ENCODE data around the gene SIDT2. TPM values are rescaled to one million over a fixed set of nuclear protein-coding genes. Genes with fewer than 3 reads are reported as not detected.

SIDT2 gene
- total and polyA plus RNA-seq, 2 of the 8 experiments (the other 6 are each of a cell fraction or from before 2014, with no cell fraction given): 18.5 to 21.1 TPM

DNA sequence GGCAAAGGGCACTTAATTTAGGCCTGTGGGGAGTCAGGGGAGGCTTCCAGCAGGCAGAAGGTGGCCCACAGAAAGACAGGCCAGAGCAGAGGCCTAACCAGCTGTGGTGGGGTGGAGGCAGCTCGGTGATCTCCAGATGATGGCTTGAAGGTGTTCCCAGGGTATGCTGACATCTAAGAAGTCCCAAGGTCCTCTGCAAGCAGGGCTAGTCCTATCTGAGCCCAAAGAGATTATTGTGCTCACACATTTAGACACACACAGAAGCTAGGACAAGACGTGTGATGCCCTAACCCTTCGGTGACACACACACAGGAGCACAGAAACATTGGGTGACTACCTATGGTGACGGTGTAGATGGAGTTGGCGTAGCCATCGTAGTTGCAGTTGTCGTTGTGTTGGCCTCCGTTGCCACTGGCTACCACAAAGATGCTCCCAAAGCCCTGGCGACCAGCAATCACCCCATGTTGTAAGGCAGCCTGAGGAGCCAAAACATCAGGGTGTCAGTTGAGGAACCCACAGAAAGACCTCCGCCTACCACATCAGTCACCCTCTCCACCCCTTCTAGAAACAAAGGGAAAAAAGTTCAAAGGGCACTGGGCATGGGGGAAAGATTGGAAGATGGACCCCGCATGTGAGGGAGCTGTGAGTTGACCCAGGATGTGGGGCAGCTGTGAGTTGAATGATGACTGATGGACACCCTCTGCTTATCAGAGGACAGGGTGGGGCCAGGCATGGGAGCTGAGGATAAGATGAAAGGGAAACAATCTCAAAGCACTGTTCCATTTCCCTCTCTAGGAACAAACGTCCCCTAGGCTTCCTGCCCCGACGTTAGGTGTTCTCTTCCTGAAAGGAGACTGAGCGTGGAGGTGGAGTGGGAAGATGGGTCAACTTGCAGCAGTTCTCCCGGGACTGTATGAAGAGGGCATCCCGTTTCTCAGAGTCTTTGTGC, 45.5 kb downstream of the SIDT2 start:
- POLR2A ChIA-PET (ENCODE audit: partially characterized antibody): interaction anchor here (0.8 to 2.3 kb wide), 5 partner anchors 10 to 44 kb away, joined by 3 to 6 read pairs (median 4); partner anchors contain the start of gene TAGLN
- Histone ChIP-seq H2BK5ac (ENCODE audit: low read depth, low read length) (no peak overlapping the region), H3K27me3 (replicated peaks in 1 of 4; ENCODE audit: control insufficient read depth in 3 of 4, extremely low read depth in 1 of 4, insufficient read depth in 3 of 4, low read length in 3 of 4) (no peaks in the 10 kb centered on the region), H2BK12ac (ENCODE audit: low read depth, low read length) (no peak overlapping the region), H3K36me3 (ENCODE audit: control insufficient read depth in 2 of 4, insufficient read depth in 4 of 4, low read length in 3 of 4) (peaks cover 11 to 30% (median 16%) of the 10 kb centered on the region in 4 experiments; a peak in 6 of 8 replicates), H3K4me2 (ENCODE audit: insufficient read depth in 1 of 2, low read depth in 2 of 2, low read length in 2 of 2) (no peak overlapping the region), H2AK5ac (ENCODE audit: low read depth, low read length) (no peak overlapping the region), H3K27ac (ENCODE audit: low read depth, low read length) (no peak overlapping the region), H2BK20ac (ENCODE audit: low read length) (no peak overlapping the region), H2BK15ac (ENCODE audit: low read length) (no peak overlapping the region), H4K8ac (ENCODE audit: extremely low read depth, insufficient read depth, low read length) (no peak overlapping the region), H3K4me1 (replicated peaks in 1 of 4; ENCODE audit: control insufficient read depth in 3 of 4, insufficient read depth in 4 of 4, low read length in 3 of 4) (no peaks in the 10 kb centered on the region), H3K9me3 (ENCODE audit: insufficient read depth in 2 of 2, low read depth in 1 of 2, low read length in 1 of 2) (no peaks in the 10 kb centered on the region), H2AFZ (ENCODE audit: low read length) (no peak overlapping the region), H3K56ac (replicated peaks; ENCODE audit: insufficient read length, low read depth, low read length) (no peak overlapping the region), H3K23me2 (ENCODE audit: low read depth, low read length) (no peaks in the 10 kb centered on the region), H3K79me1 (ENCODE audit: low read depth, low read length) (no peaks in the 10 kb centered on the region), H3K9ac (replicated peaks in 1 of 4; ENCODE audit: extremely low read depth in 1 of 4, low read depth in 3 of 4, low read length in 3 of 4) (no peak overlapping the region), H3K79me2 (ENCODE audit: control insufficient read depth in 1 of 2, insufficient read depth in 2 of 2, low read length in 2 of 2) (no peaks in the 10 kb centered on the region), H3K14ac (ENCODE audit: insufficient read length) (no peak overlapping the region), H3K18ac (ENCODE audit: extremely low read depth, low read length) (no peak overlapping the region), H3K4ac (replicated peaks; ENCODE audit: insufficient read length, low read depth, low read length) (no peak overlapping the region), H4K91ac (replicated peaks; ENCODE audit: insufficient read length, low read length) (no peak overlapping the region), H2BK120ac (replicated peaks; ENCODE audit: low read depth, low read length) (no peak overlapping the region), H4K20me1 (replicated peaks in 1 of 2; ENCODE audit: control insufficient read depth in 1 of 2, insufficient read depth in 2 of 2, low read length in 2 of 2) (peaks cover 2 to 3% of the 10 kb centered on the region in 2 experiments), H3K23ac (ENCODE audit: insufficient read length) (no peak overlapping the region), H3K4me3 (ENCODE audit: extremely low read depth in 1 of 4, insufficient read depth in 2 of 4, low read depth in 3 of 4, low read length in 4 of 4) (no peak overlapping the region), H4K5ac (ENCODE audit: insufficient read length, low read depth, low read length) (no peak overlapping the region)
- no peak for FAIRE-seq
- DNase-seq (ENCODE audit: low read depth in 1 of 2, low spot score in 2 of 2): no peak
- WGBS, 2 experiments (ENCODE audit: extremely low coverage in 1 of 2, insufficient coverage in 1 of 2, insufficient read length in 1 of 2, insufficient replicate concordance in 2 of 2, low coverage in 1 of 2, low lambda C conversion rate in 2 of 2, missing lambda C conversion rate in 1 of 2): 86% methylated on average over 17 of the region's 17 CpGs; no CpG with 5 or more reads in 1 of the 2 experiments
- CTCF ChIA-PET (ENCODE audit: partially characterized antibody): interaction anchor here (0.6 to 25.0 kb wide), 6 partner anchors 7 to 576 kb away, joined by 3 to 449 read pairs (median 48); partner anchors contain the start of genes SIDT2 and TAGLN
- TF ChIP-seq POLR2AphosphoS5 (IDR thresholded peaks at IDR 0.05; ENCODE audit: low read depth, low read length) (no peak), SRF (IDR thresholded peaks at IDR 0.05; ENCODE audit: low read depth, low read length) (no peak), SAP30 (IDR thresholded peaks at IDR 0.05; ENCODE audit: insufficient read depth, insufficient replicate concordance, low read length) (no peak), JUN (IDR thresholded peaks at IDR 0.05; ENCODE audit: low read depth, low read length) (no peak), POU5F1 (IDR thresholded peaks at IDR 0.05; ENCODE audit: low read depth, low read length) (no peak), TBP (IDR thresholded peaks at IDR 0.05; ENCODE audit: low read depth, low read length) (no peak), CBX8 (IDR thresholded peaks at IDR 0.05; ENCODE audit: borderline replicate concordance, low read depth, low read length) (no peak), SIRT6 (IDR thresholded peaks at IDR 0.05; ENCODE audit: low read length) (no peak), KDM5A (IDR thresholded peaks at IDR 0.05; ENCODE audit: low read length) (no peak), ZNF274 (IDR thresholded peaks at IDR 0.05; ENCODE audit: borderline replicate concordance, extremely low read depth, low read length) (no peak)
- TF ChIP-seq, protein P1, sequence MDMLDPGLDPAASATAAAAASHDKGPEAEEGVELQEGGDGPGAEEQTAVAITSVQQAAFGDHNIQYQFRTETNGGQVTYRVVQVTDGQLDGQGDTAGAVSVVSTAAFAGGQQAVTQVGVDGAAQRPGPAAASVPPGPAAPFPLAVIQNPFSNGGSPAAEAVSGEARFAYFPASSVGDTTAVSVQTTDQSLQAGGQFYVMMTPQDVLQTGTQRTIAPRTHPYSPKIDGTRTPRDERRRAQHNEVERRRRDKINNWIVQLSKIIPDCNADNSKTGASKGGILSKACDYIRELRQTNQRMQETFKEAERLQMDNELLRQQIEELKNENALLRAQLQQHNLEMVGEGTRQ (IDR thresholded peaks at IDR 0.05; ENCODE audit: low read length): no peak

Data from H1 (cell line).